Left renal pelvis (tissue), 4 donors: Measurements from ENCODE around the gene HDAC4. TPM values are rescaled to one million over a fixed set of nuclear protein-coding genes. Genes with fewer than 3 reads are reported as not detected.

Experiments used
- DNase-seq, 4 donors: peaks; one replicate each; pipeline ENCODE4 v3.0.0-alpha.2; 2013; ENCODE audit warnings: low read depth in 4 of 4, low spot score in 3 of 4
- polyA plus RNA-seq, 4 donors: library from polyadenylated mRNA; unstranded; fragments of 120-200 nt; gene quantifications; one replicate each; pipeline ENCODE4 v1.2.1, GENCODE V29; 2013; ENCODE audit not compliant: insufficient read length in 4 of 4

HDAC4 gene
- polyA plus RNA-seq, 4 donors = 12.9 to 15.4 (median 14.4) TPM

DNA sequence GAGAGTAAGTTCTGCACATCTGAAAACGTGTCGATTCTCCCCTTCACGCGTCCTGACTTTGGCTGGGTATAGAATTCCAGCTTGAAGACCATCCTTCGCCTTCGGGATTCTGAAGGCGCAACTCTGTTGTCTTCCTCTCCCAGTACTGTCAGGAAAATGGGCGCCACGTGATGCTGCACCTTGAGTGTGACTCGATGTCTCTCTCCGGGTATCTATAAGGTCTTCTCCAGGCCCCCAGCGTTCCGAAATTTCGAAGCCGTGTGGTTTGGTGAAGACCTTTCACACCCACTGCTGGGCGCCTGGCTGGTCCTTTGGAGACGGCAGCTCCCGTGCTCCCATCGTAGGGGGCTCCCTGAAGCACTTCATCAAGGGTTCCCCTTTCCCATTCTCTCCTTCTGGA lies 203.7 kb downstream of the HDAC4 start:
- no peak for DNase-seq

DNA sequence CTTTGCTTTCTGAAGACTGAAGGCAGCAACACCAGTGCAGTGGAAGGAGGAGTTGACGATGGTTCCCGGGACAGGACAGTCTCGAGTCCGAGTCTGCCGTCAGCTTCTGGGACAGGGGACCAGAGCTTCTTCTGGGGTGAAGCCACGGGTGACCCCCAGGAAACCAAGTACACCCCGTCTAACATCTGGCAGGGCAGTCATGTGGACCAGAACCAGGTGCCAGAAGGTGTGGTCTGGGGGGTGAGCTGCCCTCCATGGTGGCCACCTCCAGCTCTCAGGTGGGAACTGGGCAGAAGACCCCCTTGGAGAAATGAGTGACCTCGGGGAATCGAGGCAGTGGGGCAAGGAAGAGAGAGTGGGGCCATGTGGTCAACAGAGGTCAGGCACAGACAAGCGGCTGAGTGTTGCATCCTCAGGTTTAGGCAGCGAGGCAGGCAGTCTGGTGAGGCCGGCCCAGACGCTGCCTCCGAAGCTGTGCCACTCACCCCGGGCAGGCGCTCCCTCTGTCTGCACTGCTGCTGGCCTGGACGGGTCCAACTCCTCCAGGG lies 204.3 kb downstream of the HDAC4 start:
- DNase-seq = no peak

- no peak for DNase-seq
These were observed 204.8 kb downstream of the HDAC4 start for GRCh38 chr2:239195992-239196391.

DNA sequence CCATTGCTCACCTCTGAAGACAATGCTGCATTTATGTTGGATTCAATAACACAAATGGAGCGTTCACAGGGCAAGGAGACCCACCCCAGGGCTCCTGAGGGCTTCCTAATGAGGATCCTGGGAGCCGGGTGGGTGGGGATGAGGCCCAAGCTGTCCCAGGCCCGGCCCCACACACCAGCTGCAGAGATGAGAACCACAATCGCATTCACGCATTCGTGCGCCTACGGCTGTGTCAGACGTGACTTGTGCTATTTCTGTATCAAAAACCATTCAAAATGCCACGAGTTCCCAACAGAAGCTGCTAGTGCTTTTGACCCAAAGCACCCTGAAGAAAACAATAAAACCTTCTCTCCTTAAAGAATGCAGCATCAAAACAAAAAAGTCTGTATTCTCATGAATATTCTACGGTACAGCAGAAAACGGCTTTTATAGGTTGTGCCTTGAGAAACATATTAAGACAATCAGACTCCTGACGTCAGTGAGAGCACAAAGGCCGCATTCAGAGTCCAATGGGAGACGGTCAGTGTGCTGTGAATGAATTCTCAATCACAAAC lies 205.4 kb downstream of the HDAC4 start:
- no peak for DNase-seq

DNA sequence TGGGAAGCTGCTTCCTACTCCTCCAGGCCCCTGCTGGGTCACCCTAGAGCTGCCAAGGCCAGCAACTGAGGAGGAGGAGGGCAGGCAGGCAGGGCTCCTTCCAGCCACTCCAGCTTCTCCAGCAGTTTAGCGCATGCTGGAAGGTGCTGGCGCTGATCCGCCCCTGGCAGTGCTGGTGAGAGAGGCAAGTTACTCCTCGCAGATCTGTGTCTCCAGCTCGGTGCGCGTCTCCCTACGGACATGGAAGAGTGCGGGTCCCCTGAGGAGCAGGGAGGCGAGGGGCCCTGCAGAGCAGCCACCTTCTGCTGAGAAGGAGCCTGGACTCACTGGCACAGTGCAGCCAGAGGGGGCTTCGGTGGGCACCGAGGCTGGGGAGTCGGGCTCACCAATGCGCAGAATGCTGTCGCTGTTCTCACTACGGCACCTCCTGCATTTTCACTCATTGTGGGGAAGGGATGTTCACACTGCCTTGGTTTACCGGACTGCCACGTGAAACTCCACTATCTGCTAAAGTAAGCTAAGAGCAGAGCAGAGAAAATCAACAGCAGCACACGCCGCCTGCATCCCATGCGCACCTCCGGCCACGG lies 206.0 kb downstream of the HDAC4 start:
- DNase-seq = no peak

DNA sequence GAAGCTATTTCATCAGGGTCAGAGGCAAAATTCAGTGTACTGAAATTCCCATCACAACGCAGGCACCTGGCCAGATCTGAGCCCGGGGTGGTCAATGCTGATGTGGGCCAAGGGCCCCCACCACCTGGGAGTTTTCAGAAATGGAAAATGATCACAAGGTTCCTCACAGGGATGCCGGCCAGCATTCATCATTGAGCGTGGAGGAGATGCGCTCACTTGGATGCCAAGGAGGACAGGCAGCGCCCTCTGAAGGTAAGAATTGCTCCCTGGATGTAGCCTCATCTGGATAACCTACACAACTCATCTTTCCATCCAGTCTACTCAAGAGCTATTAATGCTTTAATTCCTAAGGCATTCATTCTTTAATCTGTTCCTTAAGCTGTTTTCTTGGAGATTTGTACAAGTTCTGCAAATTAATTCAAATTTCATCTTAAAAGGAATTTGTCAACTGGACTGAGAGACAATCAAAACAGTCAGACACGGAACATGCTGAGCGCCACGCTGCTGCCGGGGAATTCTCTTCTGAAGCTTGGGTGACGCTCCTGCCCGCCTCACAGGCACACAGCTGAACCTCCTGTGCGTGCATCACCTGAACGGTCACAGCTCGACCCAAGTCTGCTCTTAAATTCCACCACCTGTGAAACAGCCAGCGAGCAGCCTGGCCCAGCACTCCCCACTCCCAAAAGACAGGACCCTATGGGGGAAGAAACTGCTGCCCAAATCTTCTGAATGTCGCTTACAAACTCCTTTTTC lies 206.7 kb downstream of the HDAC4 start:
- DNase-seq = no peak

DNA sequence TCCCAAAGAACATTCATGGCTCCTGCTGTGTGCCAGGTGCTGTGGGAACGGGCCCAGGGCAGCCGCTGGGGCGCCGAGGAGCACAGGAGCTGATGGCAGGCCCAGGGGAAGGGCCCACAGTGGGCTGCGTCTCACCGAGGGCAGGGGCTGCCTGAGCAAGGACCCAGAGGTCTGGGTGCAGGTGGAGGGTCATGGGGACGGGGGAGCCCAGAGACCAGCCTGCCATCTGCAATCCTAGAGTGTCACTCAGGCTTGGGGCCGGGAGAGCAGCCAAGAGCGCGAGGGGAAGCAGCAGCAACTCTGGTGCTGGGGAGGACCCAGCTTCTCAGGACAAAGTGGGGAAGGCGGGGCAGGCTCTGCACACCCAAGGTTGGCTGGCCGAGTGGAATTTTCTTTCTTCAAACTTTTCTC lies 207.4 kb downstream of the HDAC4 start:
- no peak for DNase-seq

GRCh38 chr2:239192975-239193374 lies 207.8 kb downstream of the HDAC4 start:
- no peak for DNase-seq

GRCh38 chr2:239192456-239192855 lies 208.4 kb downstream of the HDAC4 start:
- no peak for DNase-seq

GRCh38 chr2:239190921-239191885 lies 209.6 kb downstream of the HDAC4 start:
- DNase-seq = no peak

DNA sequence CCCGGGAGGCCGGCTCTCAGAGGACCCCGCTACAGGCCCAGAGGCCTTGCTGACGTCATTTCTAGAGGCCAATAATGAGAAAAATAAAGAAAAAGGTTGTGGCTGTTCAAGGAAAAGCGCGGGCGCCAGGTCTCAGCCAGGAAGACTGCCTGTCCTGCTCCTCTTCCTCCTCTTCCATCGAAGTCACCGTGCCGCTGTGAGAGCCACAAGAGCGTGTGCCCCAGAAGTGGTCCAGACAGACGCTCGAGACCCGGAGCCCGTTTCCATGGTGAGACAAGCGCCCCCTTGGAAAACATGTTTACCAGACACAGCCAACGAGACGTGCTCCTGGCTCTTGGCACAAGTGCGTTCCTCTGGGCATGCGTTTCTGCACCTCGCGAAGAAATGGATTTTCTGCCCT lies 210.5 kb downstream of the HDAC4 start:
- no peak for DNase-seq

DNA sequence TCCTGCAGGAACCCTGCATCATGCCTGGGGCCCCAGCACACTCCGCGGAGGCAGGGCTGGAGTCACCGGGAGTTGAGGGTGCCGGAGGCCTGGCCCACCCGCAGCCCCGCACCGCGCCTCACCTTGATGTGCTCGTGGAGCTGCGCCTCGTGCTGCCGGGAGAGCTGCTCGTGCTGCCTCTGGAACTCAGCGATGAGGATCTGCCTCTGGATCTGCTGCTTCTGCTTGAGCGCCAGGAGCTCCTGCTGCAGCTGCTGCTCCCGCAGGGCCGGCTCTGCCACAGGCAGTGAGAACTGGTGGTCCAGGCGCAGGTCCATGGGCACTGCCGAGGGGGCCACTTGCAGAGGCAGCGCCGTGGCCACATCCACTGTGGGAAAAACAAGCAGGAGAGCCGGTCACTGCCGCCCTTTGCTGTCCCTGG lies 211.1 kb downstream of the HDAC4 start:
- DNase-seq = no peak

GRCh38 chr2:239188536-239188935 lies 212.3 kb downstream of the HDAC4 start:
- DNase-seq = no peak

DNA sequence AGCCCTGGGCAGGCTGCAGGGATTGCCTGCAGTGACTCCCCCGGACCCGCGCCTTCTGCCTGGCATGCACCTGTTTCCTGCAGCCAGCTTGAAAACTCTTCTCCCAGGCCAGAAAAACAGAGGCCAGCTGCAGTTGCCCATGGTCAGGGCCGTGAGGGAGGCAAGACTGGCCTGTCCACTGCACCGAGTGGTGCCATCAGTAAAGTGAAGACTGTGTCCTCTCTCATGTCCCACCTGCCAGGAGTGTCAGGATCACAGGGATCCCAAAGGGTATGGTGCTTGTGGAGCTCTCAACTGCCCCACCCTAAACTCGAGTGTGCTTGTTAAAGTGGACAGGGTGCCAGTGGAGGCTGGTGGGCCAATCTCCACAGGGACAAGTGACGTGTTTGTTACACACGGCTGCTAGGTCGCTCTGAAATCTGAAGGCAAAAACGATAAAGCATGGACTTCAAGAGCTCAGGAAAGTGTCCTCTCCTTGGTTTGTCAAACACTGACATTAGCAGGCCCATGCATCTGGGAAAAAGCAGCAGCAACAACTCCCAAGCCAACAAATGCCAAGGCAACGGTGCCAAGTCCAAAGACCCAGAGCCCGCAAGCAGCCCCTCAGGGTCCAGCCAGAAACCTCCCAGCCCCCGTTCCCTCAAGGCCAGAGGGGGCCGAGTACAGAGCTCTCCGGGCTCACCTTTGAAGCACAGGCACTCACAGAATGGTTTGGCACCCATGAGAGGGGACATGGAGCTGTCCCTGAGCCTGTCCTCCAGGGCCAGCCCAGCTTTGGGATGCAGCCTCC lies 213.2 kb downstream of the HDAC4 start:
- DNase-seq = no peak

- DNase-seq = no peak
These were observed 214.1 kb downstream of the HDAC4 start for GRCh38 chr2:239186516-239187357.

- DNase-seq = no peak
These were observed 215.6 kb downstream of the HDAC4 start for GRCh38 chr2:239184968-239185903.

- no peak for DNase-seq
These were observed 216.6 kb downstream of the HDAC4 start for GRCh38 chr2:239184179-239184578.
